ENCODE results near the gene NTHL1.
"Not testable (repeated sequence)": the region's sequence is repeated elsewhere in the genome, so short reads cannot be mapped to it uniquely, and the experiment has no call there.

The NTHL1 gene

DNA sequence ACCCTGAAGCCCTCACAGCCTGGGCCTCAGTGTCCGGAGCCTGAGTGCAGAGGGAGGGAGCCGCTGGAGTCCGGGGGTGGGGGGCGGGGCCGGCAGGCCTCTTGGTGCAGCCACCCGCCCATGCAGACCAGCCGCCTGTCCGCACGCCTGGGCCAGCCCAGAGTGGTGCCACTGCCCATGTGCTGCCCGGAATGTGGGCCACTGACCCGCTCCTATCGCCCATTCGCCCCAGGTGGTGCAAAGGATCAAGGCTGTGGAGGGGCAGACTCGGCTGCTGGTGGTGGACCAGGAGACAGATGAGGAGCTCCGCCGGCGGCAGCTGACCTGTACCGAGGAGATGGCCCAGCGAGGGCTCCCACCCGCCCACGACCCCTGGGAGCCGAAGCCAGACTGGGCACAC, 18.3 kb downstream of the NTHL1 start:
- DNase-seq (ENCODE audit: low read depth in 2 of 2) = no peak

DNA sequence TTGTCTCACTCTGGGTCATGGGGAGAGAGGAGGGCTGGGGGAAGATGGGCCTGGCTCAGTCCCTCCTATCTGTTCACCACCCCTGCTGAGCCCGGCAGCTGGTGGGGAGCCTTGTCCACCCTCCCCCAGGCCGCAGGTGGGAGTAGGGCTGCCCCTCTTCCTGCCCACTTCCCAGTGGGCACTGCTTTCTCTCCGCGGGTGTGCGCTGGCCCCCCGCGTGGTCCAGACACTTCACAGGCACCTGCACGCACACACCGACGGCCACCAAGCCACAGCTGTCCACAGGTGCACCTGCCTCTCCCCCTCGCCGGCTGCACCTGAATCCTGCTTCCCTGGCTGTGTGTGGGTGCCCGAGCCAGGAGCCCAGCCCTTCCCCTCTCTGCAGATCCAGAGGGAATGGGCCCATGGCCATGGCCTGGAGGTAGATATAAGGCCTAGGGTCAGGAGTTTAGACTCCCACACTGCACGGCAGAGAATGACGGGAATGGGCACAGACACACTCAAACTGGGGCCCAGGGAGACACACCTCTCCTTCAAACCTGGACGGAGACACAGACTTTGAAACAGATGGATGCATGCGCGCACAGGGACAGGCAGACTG, 18.9 kb downstream of the NTHL1 start:
- no peak for DNase-seq (ENCODE audit: low read depth in 2 of 2)

DNA sequence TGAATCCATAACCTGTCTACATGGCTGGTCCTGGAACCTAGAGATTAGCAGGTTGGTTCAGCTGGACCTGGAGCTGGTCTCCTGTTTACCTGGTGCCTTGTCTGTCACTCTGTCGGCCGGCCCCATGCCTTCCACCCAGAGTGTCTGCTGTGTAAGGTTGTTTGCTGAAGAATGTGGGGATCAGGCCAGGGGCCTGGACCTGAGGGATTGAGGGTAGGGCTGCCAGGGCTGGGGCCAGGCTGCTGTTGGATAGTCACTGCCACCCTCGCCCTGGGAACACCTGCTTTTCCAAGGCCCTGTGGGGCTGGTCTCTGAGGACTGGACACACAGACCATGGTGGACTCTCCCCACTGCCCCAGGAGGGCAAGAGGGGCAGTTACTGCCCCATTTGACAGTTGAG, 19.5 kb downstream of the NTHL1 start:
- no peak for DNase-seq (ENCODE audit: low read depth in 2 of 2)

DNA sequence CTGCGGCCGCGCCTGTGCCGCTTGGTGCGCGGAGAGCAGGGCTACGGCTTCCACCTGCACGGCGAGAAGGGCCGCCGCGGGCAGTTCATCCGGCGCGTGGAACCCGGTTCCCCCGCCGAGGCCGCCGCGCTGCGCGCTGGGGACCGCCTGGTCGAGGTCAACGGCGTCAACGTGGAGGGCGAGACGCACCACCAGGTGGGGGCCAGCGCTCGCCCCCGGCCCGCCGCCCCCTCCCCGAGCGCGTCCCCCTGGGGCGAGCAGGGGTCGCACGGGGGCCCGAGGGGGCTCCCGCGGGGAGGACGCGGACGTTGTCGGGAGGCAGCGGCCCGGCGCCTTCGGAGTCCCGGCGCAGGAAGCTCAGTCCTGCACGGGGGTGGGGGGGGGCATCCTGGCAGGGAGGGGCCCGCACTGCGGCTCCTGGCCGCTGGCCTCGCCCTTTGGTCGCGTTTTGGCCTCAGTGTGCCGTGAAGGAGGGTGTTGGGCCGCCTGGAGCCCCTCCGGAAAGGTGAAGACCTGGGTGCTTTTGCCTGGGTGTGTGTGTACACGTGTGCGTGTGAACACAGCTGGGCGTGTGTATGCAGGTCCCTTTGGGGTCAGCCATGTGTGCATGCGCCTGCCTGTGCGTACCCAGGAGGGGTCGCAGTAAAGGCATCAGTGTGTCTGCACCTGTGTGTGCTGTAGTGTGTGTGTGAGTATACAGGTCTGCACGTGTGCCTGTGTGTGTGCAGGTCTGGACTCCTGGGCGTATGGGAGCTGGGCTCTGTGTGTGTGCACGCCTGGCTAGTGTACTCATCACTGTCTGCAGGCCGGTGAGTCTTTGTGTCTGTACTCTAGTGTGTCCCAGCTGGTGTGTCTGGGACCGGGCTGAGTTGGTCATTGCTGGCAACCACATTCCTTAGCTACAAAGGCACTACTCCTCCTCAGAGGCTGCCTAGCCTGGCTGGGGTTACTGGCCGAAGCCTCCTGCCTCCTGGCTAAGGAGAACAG, 20.3 kb downstream of the NTHL1 start:
- no peak for DNase-seq (ENCODE audit: low read depth in 2 of 2)

GRCh38 chr16:2026461-2027023, 21.1 kb downstream of the NTHL1 start, which contains the start of gene NHERF2:
TSS of gene NHERF2 (plus strand) at chr16:2026902. CDS start at chr16:2027006, 104 bp downstream.
- DNase-seq (ENCODE audit: low read depth in 2 of 2) = no peak

GRCh38 chr16:2025878-2026460, 21.7 kb downstream of the NTHL1 start:
- no peak for DNase-seq (ENCODE audit: low read depth in 2 of 2)

DNA sequence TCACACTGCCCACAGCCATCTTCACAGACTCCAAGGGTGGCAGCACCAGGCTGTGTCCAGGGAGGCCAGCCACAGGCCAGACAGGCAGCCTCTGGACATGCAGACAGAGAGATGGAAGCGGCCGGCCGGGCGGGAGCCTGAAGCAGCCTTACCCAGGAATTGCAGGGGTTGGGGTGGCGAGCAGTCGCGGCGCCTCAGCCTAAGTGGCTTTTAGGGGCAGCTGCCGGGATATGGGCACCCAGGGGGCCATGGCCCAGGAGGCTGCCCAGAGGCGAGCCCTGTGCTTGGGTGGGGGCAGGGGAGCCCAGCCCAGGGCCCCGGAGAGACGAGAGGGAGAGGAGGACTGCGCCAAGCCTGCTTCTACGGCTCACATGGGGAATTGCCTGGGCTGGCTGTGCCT, 22.4 kb downstream of the NTHL1 start:
- DNase-seq (ENCODE audit: low read depth in 2 of 2) = no peak

DNA sequence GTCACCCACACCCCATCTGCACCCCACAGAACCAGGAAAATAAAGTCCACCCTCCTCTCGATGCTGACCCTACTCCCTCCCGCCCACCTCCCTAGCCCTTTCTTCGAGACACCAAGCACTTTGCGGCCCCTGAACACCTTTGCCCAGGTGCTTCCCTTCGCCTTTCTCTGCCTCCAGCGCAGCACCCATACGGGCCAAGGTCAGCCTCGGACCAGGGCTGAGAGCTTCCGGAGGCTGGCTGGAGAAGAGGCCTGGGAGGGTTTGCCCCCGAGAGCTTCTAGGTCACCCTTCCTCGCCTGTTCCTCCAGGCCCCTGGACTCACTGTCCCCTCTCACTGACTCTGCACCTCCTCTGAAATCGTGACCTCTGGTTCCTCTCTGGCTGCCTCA, 23.6 kb downstream of the NTHL1 start:
- no peak for DNase-seq (ENCODE audit: low read depth in 2 of 2)

GRCh38 chr16:2023092-2024031, 24.3 kb downstream of the NTHL1 start:
- peak; percentile 88 to 95 for DNase-seq (ENCODE audit: low read depth in 2 of 2)

- no peak for DNase-seq (ENCODE audit: low read depth in 2 of 2)
These were observed 24.9 kb downstream of the NTHL1 start for GRCh38 chr16:2022723-2023091.

DNA sequence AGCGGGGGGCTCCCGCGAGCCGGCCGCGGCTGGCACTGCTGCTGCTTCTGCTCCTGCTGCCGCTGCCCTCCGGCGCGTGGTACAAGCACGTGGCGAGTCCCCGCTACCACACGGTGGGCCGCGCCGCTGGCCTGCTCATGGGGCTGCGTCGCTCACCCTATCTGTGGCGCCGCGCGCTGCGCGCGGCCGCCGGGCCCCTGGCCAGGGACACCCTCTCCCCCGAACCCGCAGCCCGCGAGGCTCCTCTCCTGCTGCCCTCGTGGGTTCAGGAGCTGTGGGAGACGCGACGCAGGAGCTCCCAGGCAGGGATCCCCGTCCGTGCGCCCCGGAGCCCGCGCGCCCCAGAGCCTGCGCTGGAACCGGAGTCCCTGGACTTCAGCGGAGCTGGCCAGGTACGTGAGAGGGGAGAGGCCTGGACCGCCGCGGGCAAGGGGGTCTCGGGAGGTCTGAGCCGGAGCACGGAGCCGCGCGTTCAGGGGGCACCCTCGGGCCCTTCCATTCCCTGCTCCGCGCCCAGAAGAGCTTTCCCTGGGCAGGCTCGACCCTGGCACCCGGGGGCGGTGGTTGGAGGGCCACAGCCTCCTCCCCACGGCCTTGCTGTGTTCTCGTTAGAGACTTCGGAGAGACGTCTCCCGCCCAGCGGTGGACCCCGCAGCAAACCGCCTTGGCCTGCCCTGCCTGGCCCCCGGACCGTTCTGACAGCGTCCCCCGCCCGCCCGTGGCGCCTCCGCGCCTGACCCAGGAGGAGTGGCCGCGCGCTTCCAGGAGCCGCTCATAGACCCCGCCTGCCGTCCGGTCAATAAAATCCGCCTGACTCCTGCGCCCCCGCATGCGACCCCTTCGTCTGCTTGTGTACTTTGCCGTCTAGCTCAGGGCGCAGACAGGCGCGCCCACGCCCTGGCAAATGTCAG, 27.5 kb downstream of the NTHL1 start:
- DNase-seq (ENCODE audit: low read depth in 2 of 2) = no peak

GRCh38 chr16:2019518-2019920, 28.1 kb downstream of the NTHL1 start, which contains the start of gene NPW:
TSS of gene NPW (plus strand) at chr16:2019785.
- no peak for DNase-seq (ENCODE audit: low read depth in 2 of 2)

DNA sequence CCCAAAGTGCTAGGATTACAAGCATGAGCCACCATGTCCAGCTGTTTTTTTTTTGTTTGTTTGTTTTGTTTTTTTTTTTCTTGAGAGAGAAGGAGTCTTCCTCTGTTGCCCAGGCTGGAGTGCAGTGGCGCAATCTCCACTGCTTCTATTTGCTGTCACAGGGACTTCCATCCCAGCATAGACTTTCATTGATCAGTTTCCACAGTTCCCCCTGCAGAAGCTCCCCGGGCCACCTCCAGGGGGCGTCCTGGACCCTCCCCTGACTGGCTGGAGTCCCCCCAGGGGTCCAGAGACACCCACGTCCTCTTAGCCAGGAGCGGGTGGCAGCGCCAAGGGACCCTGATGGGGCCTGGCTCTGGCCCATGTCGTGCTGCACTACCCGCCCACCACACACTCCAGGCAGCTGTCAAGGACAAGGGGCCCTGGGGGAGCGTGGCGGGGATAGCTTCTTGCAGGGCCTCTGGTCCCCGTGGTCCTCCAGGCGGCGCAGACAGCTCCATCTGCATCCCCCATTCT, 31.2 kb downstream of the NTHL1 start:
- DNase-seq (ENCODE audit: low read depth in 2 of 2) = no peak

GRCh38 chr16:2015947-2016208, 31.8 kb downstream of the NTHL1 start:
- no peak for DNase-seq (ENCODE audit: low read depth in 2 of 2)

DNA sequence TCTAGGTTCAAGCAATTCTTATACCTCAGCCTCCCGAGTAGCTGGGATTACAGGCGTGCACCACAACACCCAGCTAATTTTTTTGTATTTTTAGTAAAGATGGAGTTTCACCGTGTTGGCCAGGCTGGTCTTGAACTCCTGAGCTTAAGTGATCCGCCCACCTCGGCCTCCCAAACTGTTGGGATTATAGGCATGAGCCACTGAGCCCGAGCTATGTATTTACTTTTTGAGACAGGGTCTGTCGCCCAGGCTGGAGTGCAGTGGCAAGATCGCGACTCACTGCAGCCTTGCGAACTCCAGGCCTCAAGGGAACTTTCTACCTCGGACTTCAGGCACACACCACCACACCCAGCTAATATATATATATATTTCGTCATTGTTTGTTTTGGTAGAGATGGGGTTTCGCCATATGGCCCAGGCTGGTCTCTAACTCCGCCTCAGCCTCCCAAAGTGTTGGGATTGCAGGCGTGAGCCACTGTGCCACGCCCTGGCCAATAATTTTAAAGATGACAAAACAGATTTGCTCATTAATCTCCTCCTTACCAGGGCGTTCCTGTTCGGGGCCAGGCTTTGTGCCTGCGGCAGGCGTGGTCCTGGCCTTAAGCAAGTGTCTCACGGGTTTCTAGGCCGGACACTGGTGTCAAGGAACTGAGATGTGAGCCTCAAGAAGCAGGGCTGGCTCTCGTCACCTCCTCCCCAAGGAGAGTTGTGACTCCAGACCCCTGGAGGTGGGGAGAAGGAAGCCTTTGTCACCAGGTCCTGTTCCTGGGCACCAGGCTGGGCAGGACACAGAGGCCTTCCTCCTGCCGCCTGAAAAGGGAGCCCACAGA, 32.3 kb downstream of the NTHL1 start:
- DNase-seq (ENCODE audit: low read depth in 2 of 2) = no peak

- no peak for DNase-seq (ENCODE audit: low read depth in 2 of 2)
These were observed 34.1 kb downstream of the NTHL1 start for GRCh38 chr16:2013527-2013926.

DNA sequence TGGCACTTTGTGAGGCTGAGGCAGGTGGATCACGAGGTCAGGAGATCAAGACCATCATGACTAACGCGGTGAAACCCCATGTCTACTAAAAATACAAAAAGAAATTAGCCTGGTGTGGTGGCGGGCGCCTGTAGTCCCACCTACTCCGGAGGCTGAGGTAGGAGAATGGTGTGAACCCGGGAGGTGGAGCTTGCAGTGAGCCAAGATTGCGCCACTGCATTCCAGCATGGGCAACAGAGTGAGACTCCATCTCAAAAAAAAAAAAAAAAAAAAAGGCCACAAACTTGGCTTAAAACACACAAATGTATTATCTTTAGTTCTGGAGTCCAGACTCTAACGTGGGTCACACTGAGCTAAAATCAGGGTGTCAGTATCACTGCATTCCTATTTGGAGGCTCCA, 35.9 kb downstream of the NTHL1 start:
- not testable (repeated sequence) for DNase-seq (ENCODE audit: low read depth in 2 of 2)

DNA sequence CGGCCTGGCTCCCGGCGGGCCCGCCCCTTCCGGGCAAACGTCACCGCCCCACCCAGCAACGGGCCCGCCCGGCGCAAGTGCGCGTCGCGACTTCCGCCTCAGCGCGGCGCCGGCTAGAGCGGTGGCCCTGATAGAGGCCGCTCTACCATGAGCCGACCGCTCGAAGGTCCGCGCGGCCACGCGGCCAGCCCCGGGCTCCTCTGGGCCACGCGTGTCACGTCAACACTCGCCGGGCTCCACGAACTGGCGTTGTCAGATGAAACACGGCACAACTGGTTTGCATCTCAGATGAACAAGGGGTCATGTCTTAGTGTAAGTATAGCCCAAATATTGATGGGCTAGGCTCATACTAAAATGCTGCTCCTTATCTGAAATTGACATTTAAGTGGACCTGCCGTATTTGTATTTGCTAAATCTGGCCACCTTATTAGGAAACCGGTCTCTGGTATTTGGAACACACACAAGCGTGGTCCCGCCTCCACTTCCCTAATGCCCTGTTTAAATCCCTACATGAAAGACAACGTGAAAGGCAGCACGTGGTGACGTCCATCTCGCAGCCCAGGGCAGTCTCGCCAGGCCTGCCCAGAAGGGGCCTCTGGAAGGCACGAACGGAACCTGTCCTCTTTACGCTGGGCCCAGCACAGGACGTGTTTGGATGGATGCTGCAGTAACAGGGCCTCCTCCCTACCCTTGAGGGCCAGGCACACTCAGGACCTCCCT, 37.7 kb downstream of the NTHL1 start, which contains the start of gene ZNF598:
ZNF598 (minus strand) TSS at position 31 of the 720 bp plus-strand sequence.
- peak; percentile 59 to 69 for DNase-seq (ENCODE audit: low read depth in 2 of 2)

All from stimulated activated CD4-positive, alpha-beta T cell treated with anti-CD3 and anti-CD28 coated beads, Interleukin-12 subunit alpha, Interleukin-12 subunit beta, amount 100 ng/mL, for 24 hours (primary cell).